SH-SY5Y (cell line): ENCODE results near the gene LAMTOR4.

Source experiments
- GATA2 ChIP-seq: IDR thresholded peaks from 2 replicates; pipeline ENCODE4 v1.6.1; 2011; ENCODE audit warnings: mild to moderate bottlenecking, low read depth, low read length
- GATA3 ChIP-seq: IDR thresholded peaks from 2 replicates; pipeline ENCODE4 v1.6.1; 2011; ENCODE audit warnings: low read depth, mild to moderate bottlenecking, low read length, moderate library complexity

GRCh38 chr7:100157334-100158228, 8.9 kb downstream of the LAMTOR4 start:
- TF ChIP-seq GATA2: no peak
- no peak for TF ChIP-seq GATA3
